ENCODE measurements around the gene SULF2. TPM values are rescaled to one million over a fixed set of nuclear protein-coding genes. Genes with fewer than 3 reads are reported as not detected.

SULF2 gene
- total and polyA plus RNA-seq, 2 of the 4 experiments (the other 2 are of a cell fraction): 0.54 to 0.77 TPM

DNA sequence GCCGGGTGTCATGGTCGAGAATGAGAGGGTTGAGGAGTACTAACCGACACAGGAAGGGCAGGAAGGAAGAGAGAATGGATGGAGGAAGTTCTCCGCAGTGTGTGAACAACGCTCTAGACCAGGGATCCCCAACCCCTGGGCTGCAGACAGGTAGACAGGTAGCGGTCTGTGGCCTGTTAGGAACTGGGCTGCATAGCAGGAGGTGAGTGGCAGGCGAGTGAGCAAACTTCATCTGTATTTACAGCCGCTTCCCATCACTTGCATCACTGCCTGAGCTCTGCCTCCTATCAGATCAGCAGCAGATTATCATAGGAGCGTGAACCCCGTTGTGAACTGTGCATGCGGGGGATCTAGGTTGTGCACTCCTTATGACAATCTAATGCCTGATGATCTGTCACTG lies 62.0 kb downstream of the SULF2 start:
- Histone ChIP-seq H3K9me3 (ENCODE audit: control insufficient read depth, insufficient read depth, low read length) (no peaks in the 10 kb centered on the region), H3K4me3 (ENCODE audit: insufficient read depth, low read depth, low read length) (no peak overlapping the region), H2AK9ac (replicated peaks; ENCODE audit: low read depth, low read length, poor library complexity) (no peak overlapping the region), H2BK20ac (ENCODE audit: low read depth, low read length) (no peak overlapping the region), H3K27ac (ENCODE audit: insufficient read depth, low read length) (no peak overlapping the region), H4K20me1 (ENCODE audit: insufficient read depth, low read length) (no peaks in the 10 kb centered on the region), H3K79me1 (ENCODE audit: low read depth in 1 of 2, low read length in 2 of 2) (no peaks in the 10 kb centered on the region), H3K27me3 (ENCODE audit: control insufficient read depth, insufficient read depth, low read length) (peaks cover 3% of the 10 kb centered on the region; the same call in 1 of the 2 replicates), H2BK5ac (ENCODE audit: low read depth, low read length, poor library complexity, severe bottlenecking) (no peak overlapping the region), H2BK120ac (ENCODE audit: low read depth, low read length) (no peak overlapping the region), H3K56ac (ENCODE audit: extremely low read depth, insufficient read depth, low read length) (no peak overlapping the region), H3K23ac (ENCODE audit: low read depth, low read length) (no peak overlapping the region), H4K8ac (ENCODE audit: low read depth in 2 of 2, low read length in 2 of 2) (no peak overlapping the region), H2BK15ac (ENCODE audit: low read depth, low read length) (no peak overlapping the region), H3K4ac (ENCODE audit: low read depth, low read length) (no peak overlapping the region), H2AK5ac (ENCODE audit: low read depth, low read length) (no peak overlapping the region), H3K9ac (ENCODE audit: low read depth, low read length) (no peak overlapping the region), H2AFZ (replicated peaks; ENCODE audit: low read length, poor library complexity) (no peak overlapping the region), H4K91ac (ENCODE audit: insufficient read depth, low read depth, low read length) (no peak overlapping the region), H4K5ac (ENCODE audit: low read depth, low read length) (no peak overlapping the region), H3K14ac (replicated peaks; ENCODE audit: low read depth, low read length) (no peak overlapping the region), H3K4me2 (ENCODE audit: low read depth, low read length) (no peak overlapping the region), H3K36me3 (ENCODE audit: control insufficient read depth, insufficient read depth, low read length) (no peaks in the 10 kb centered on the region), H3K18ac (ENCODE audit: low read depth, low read length) (no peak overlapping the region), H3K4me1 (ENCODE audit: control insufficient read depth, insufficient read depth, low read length) (peaks cover 2% of the 10 kb centered on the region; the same call in 1 of the 2 replicates), H3K9me1 (ENCODE audit: insufficient read depth, low read length) (no peaks in the 10 kb centered on the region)
- DNase-seq (no peak), ATAC-seq (ENCODE audit: low read depth) (no peak)
- TF ChIP-seq CHD1 (IDR thresholded peaks at IDR 0.05; ENCODE audit: low read depth, low read length) (no peak), MAZ (IDR thresholded peaks at IDR 0.05; ENCODE audit: borderline replicate concordance, low read depth, low read length) (no peak), SMC3 (IDR thresholded peaks at IDR 0.05; ENCODE audit: low read depth, low read length) (no peak), FOS (IDR thresholded peaks at IDR 0.05; ENCODE audit: low read depth, low read length) (no peak), BHLHE40 (IDR thresholded peaks at IDR 0.05; ENCODE audit: low read depth, low read length) (no peak), RCOR1 (IDR thresholded peaks at IDR 0.05; ENCODE audit: insufficient replicate concordance, low read length) (no peak), RAD21 (IDR thresholded peaks at IDR 0.05; ENCODE audit: low read length) (no peak)
- TF ChIP-seq, protein P1, sequence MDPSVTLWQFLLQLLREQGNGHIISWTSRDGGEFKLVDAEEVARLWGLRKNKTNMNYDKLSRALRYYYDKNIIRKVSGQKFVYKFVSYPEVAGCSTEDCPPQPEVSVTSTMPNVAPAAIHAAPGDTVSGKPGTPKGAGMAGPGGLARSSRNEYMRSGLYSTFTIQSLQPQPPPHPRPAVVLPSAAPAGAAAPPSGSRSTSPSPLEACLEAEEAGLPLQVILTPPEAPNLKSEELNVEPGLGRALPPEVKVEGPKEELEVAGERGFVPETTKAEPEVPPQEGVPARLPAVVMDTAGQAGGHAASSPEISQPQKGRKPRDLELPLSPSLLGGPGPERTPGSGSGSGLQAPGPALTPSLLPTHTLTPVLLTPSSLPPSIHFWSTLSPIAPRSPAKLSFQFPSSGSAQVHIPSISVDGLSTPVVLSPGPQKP (IDR thresholded peaks at IDR 0.05; ENCODE audit: borderline replicate concordance, low read depth, low read length): no peak
- dilution Hi-C loops (cut with HindIII; ENCODE audit: low sequenced_read_pairs, unreplicated experiment) (no loop called here), intact Hi-C loops (cut with micrococcal nuclease) (no loop called here), in situ Hi-C loops (cut with MboI; ENCODE audit: low sequenced_read_pairs) (no loop called here)
- WGBS, 2 experiments (ENCODE audit: extremely low coverage in 2 of 2, insufficient read length in 1 of 2): 63% methylated on average over 3 of the region's 11 CpGs; no CpG with 5 or more reads in 1 of the 2 experiments
- CTCF ChIA-PET: no interaction called here
- POLR2A ChIA-PET (ENCODE audit: unreplicated experiment): no interaction called here
- BruUV-seq (replicated peaks): no TSS peak

Measured in IMR-90 (cell line).